A549 treated with AZD9567 at 1 μM for 4 hours (cell line): Measurements from ENCODE around the gene LGALS7. TPM values are rescaled to one million over a fixed set of nuclear protein-coding genes. Genes with fewer than 3 reads are reported as not detected.

Experiments used
- total RNA-seq: library from RNA; stranded (reverse); fragments of 200-300 nt; extraction: Qiagen RNA extraction; gene quantifications from 5 replicates; pipeline ENCODE4 v1.2.3, GENCODE V29; 2022; ENCODE audit not compliant: insufficient read depth

LGALS7 gene
- total RNA-seq, result 0.23 TPM in 1 of 5 replicates, not detected in the others

DNA sequence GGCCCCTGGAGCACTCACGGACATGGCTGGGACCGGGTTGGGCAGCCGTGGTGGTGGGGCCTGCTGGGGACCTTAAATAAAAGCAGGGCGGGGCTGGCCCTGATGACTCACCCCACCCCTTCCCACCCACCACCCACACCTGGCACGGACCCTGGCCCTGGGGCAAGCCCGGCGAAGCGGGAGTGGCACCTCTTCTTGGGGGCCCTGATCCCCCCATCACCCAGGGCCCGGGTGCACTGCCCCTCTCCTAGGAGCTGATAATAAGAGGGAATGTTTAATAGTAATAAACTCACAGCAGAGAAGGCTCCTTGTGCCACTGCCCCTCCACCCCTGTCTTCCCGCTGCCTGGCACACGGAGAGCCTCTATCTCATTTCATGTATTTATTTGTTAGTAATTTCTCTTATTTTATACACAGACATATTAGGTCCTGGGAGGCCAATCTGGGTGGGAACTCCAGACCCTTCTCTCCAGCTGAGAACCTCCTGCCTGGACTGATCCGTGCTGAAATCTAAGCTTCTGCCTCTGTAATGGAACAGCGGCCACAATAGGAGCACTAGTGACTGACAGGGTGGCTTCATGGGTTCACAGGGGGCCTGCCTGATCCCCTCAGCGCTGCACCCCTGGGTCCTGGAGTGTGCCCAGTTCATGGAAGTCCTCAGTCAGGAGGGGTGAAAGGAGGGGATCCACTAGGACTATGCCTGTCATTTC lies at the start of gene LGALS7:
Gene LGALS7 (minus strand): TSS at position 49 of the 709 bp plus-strand sequence. CDS start 25 bp downstream, at position 24.

GRCh38 chr19:38812841-38813320 lies 39.6 kb upstream of the LGALS7 start, which contains the start of gene LGALS4:
TSS of gene LGALS4 (minus strand) at chr19:38812945. CDS start at chr19:38812886, 59 bp downstream.

DNA sequence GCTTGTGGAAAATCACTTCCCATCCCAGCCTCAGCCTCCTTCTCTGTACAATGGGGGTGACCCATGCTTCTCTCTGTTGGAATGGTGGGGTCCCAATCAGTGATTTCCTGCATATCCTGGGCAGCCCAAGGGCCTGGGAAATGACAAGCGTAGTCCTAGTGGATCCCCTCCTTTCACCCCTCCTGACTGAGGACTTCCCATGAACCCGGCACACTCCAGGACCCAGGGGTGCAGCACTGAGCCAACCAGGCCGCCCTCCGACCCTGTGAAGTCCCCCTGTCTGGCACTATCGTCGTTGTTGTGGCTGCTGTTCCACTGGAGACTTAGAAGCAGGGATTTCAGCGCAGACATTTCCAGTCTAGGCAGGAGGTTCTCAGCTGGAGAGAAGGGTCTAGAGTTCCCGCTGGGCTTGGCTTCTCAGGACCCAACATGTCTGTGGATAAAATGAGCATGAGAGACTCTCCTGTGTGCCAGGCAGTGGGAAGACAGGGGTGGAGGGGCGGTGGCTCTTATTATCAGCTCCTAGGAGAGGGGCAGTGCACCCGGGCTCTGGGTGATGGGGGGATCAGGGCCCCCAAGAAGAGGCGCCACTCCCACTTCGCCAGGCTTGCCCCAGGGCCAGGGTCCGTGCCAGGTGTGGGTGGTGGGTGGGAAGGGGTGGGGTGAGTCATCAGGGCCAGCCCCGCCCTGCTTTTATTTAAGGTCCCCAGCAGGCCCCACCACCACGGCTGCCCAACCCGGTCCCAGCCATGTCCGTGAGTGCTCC lies 15.3 kb upstream of the LGALS7 start, which contains the start of gene LGALS7B:
Gene LGALS7B (plus strand): TSS at position 723 of the 766 bp plus-strand sequence. CDS start 27 bp downstream, at position 750.

GRCh38 chr19:38744298-38744681 lies 29.0 kb downstream of the LGALS7 start, which contains the start of gene CAPN12:
TSS of gene CAPN12 (minus strand) at chr19:38744474. CDS start at chr19:38744165, 309 bp downstream.

Other genes with a start within 250 kb of the LGALS7 start
- 0.78 to 1.1 TPM (median 1.1 TPM) in 4 of 5 replicates, not detected in the other for gene MAP4K1, start 155.6 kb downstream of the LGALS7 start, total RNA-seq
- 645 to 1,052 TPM (median 725 TPM) in 5 replicates for gene EIF3K, start 154.3 kb downstream of the LGALS7 start, total RNA-seq
- 1,033 to 1,160 TPM (median 1,098 TPM) in 5 replicates for gene ACTN4, start 125.9 kb downstream of the LGALS7 start, total RNA-seq
- gene CAPN12, start 29.0 kb downstream of the LGALS7 start, total RNA-seq, result 4.3 to 7.3 TPM (median 5.5 TPM) in 5 replicates
- gene LGALS7B, start 15.7 kb upstream of the LGALS7 start, total RNA-seq, result 0.42 to 0.57 TPM (median 0.46 TPM) in 3 of 5 replicates, not detected in the others
- gene LGALS4, start 39.4 kb upstream of the LGALS7 start, total RNA-seq, result 0.49 to 1.0 TPM (median 0.60 TPM) in 4 of 5 replicates, not detected in the other
- 264 to 308 TPM (median 279 TPM) in 5 replicates for gene ECH1, start 58.3 kb upstream of the LGALS7 start, total RNA-seq
- gene HNRNPL, start 76.5 kb upstream of the LGALS7 start, total RNA-seq, result 319 to 411 TPM (median 329 TPM) in 5 replicates
- gene RINL, start 104.8 kb upstream of the LGALS7 start, total RNA-seq, result 1.6 to 10.9 TPM (median 2.5 TPM) in 5 replicates
- 35.3 to 38.9 TPM (median 36.2 TPM) in 5 replicates for gene SIRT2, start 126.1 kb upstream of the LGALS7 start, total RNA-seq
- 67.2 to 126 TPM (median 97.7 TPM) in 5 replicates for gene NFKBIB, start 126.5 kb upstream of the LGALS7 start, total RNA-seq
- 0.72 to 1.1 TPM (median 0.89 TPM) in 4 of 5 replicates, not detected in the other for gene CCER2, start 138.7 kb upstream of the LGALS7 start, total RNA-seq
- 56.5 to 71.5 TPM (median 60.9 TPM) in 5 replicates for gene SARS2, start 157.2 kb upstream of the LGALS7 start, total RNA-seq
- 240 to 311 TPM (median 272 TPM) in 5 replicates for gene MRPS12, start 157.4 kb upstream of the LGALS7 start, total RNA-seq
- 51.9 to 84.2 TPM (median 80.0 TPM) in 5 replicates for gene FBXO17, start 202.2 kb upstream of the LGALS7 start, total RNA-seq